Erythroblast (primary cell): Measurements from ENCODE around the gene RTN4IP1.

Experiments
- GATA1 ChIP-seq: IDR thresholded peaks from 2 replicates; pipeline ENCODE4 v1.6.1; 2011; ENCODE audit warnings: low read depth, mild to moderate bottlenecking, control low read depth, low read length, moderate library complexity
- POLR2A ChIP-seq: IDR thresholded peaks from 2 replicates; pipeline ENCODE4 v1.6.1; 2011; ENCODE audit warnings: mild to moderate bottlenecking, low read length

DNA sequence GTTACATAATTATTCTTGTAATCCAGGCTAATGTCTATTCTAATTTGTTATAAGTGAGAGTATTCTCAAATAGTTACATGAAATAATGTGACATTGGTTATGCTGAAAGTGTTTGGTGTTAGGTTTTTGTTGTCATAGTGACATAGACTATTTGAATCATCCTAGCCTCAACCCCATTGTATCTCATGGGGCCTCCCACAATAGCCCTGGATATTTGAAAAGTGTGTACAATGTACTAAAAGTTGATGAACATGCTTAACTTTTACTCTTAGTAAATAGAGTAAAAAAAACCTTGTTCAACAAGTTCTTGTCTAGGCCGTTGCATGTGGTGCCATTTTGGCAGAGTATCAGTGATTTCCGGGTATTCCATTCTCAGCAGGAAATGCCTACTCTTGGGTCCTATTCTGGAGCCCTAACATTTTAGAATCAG is 83.0 kb downstream of the RTN4IP1 start:
- TF ChIP-seq POLR2A = no peak
- no peak for TF ChIP-seq GATA1
